Adrenal gland (tissue), 12 donors: ENCODE data around the gene NELFE. TPM values are rescaled to one million over a fixed set of nuclear protein-coding genes. Genes with fewer than 3 reads are reported as not detected.

Experiments
- DNase-seq, 7 donors: peaks; one replicate each; pipeline ENCODE4 v3.0.0-alpha.2; 2019 to 2020
- H3K27ac ChIP-seq, 5 donors: fragments of 200-600 bp; sonication (generic) in 4 of 5; 1 replicate in 3 of 5; 2 replicates in 2 of 5; pipeline versions ENCODE4 v1.5.1 to v1.8.0; 2016 to 2020; ENCODE audit warnings: mild to moderate bottlenecking in 1 of 5
- H3K27me3 ChIP-seq: fragments of 200-600 bp; 2 replicates; pipeline ENCODE4 v1.8.0; 2021
- H3K36me3 ChIP-seq, 2 donors: fragments of 200-600 bp; replicated peaks in 1 of 2; 1 replicate in 1 of 2; 2 replicates in 1 of 2; pipeline versions ENCODE4 v1.5.1 to v1.8.0; 2018 to 2022
- H3K4me1 ChIP-seq, 2 donors: fragments of 200-600 bp; replicated peaks in 1 of 2; 1 replicate in 1 of 2; 2 replicates in 1 of 2; pipeline versions ENCODE4 v1.5.1 to v1.8.0; 2018 to 2021
- H3K4me3 ChIP-seq, 4 donors: fragments of 200-600 bp; sonication (generic) in 3 of 4; one replicate each; pipeline ENCODE4 v1.5.1; 2016 to 2018
- H3K9me3 ChIP-seq, 3 donors: fragments of 200-600 bp; sonication (generic) in 1 of 3; replicated peaks in 1 of 3; 1 replicate in 2 of 3; 2 replicates in 1 of 3; pipeline versions ENCODE4 v1.5.1 to v1.8.0; 2016 to 2021
- POLR2A ChIP-seq, 2 donors: fragments of 450-650 bp; IDR thresholded peaks; one replicate each; pipeline ENCODE4 v1.6.1; 2017; ENCODE audit warnings: antibody characterized with exemption in 2 of 2, mild to moderate bottlenecking in 2 of 2, moderate library complexity in 1 of 2
- WGBS, 4 donors: extraction: QIAGEN DNeasy Blood & Tissue Kit in 2 of 4; methylation state at CpG; one replicate each; pipeline versions ENCODE4 v1.1.5 to v1.1.7; 2013 to 2017; 5-methylcytosine and 5-hydroxymethylcytosine counted together
- intact Hi-C, 2 donors: fragments of 100-400 bp; cut with DNase I; formaldehyde crosslinking; loops; one replicate each; pipeline versions ENCODE4 v1.14.1 to v1.15.0; 2022 to 2023
- polyA plus RNA-seq, 3 donors: library from polyadenylated mRNA; stranded (reverse); fragments of 200-250 nt in 2 of 3; fragments of 350-450 nt in 1 of 3; fragmentation: Illumina TruSeq in 1 of 3; extraction: RNeasy Lipid Tissue Mini Kit (QIAGEN cat#74804) in 1 of 3; gene quantifications; one replicate each; pipeline ENCODE4 v1.2.3, GENCODE V29; 2013 to 2014
- total RNA-seq, 9 donors: library from RNA; depleted of rRNA in 4 of 9; stranded (reverse); fragments of >200 nt in 4 of 9; fragments of 120-200 nt in 1 of 9; fragmentation: NEBNext Ultra II Directional in 1 of 9; extraction: Animal tissue kit (Norgen Biotek cat#: 25700) in 1 of 9; gene quantifications; one replicate each; pipeline versions ENCODE4 v1.1.0 to v1.2.4, GENCODE V29; 2013 to 2023
- TF ChIP-seq, protein P1 (sequence below), 6 experiments: fragments of 450-650 bp in 4 of 6; fragments of 200-600 bp in 2 of 6; sonication (generic) in 1 of 6; IDR thresholded peaks; 1 replicate in 5 of 6; 2 replicates in 1 of 6; pipeline versions ENCODE4 v1.5.1 to v1.8.0; 2016 to 2021; ENCODE audit warnings: antibody characterized with exemption in 6 of 6, mild to moderate bottlenecking in 2 of 6, moderate library complexity in 1 of 6
- donor health status: healthy with polysubstance abuse.
- donor health status: Bipolar disorder and iron deficiency.
- donor health status: DM: yes; HTN: yes; CAD: no.
- donor health status: DM: no; HTN: no; CAD: no.
- donor health status: DM: no; HTN: no; CAD: no.
- donor health status: DM: yes; HTN: yes; CAD: no.

NELFE gene
- total and polyA plus RNA-seq, 12 donors = 64.4 to 117 (median 95.5) TPM

DNA sequence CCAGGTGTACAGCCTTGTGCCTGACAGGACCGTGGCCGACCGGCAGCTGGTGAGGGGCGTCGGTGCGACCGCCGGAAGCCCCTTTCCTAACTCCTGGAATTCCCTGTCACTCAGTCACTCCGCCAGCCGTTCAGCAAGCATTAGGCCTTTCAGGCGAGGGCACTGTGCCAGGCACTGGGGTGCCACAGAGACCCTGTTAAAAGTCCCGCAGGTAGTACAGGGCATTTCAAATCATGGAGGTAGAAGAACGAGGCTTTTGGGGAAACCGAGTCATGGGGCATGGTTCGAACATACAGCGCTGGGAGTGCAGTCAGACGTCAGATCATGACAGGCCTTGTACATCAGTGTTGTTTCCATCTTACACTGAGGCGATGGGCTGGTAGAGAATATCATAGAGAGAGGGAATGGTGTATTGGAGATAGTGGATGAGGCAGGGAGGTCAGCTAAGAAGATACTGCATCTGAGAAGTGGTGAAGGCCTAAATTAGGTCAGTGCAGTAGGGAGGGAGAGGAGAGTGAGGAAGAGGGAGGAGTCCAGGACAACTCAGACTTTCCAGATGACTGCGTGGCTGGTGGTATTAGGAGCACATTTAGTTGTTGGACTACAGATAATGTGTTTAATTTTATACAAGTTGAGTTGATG, 14.1 kb upstream of the NELFE start:
- intact Hi-C loops = no loop called here
- Histone ChIP-seq H3K4me1 (peaks cover 20 to 40% of the 10 kb centered on the region in 2 donors), H3K27ac (peak overlapping the region; percentile 95 to 99 (median 99)), H3K36me3 (peaks cover 0 to 26% of the 10 kb centered on the region in 2 donors), H3K4me3 (peak overlapping the region in 3 of 4 donors; percentile 40 to 89 (median 82)), H3K9me3 (no peaks in the 10 kb centered on the region), H3K27me3 (no peaks in the 10 kb centered on the region)
- peak in 1 of 2 donors; percentile 46 for TF ChIP-seq POLR2A (IDR thresholded peaks at IDR 0.05)
- TF ChIP-seq, protein P1, sequence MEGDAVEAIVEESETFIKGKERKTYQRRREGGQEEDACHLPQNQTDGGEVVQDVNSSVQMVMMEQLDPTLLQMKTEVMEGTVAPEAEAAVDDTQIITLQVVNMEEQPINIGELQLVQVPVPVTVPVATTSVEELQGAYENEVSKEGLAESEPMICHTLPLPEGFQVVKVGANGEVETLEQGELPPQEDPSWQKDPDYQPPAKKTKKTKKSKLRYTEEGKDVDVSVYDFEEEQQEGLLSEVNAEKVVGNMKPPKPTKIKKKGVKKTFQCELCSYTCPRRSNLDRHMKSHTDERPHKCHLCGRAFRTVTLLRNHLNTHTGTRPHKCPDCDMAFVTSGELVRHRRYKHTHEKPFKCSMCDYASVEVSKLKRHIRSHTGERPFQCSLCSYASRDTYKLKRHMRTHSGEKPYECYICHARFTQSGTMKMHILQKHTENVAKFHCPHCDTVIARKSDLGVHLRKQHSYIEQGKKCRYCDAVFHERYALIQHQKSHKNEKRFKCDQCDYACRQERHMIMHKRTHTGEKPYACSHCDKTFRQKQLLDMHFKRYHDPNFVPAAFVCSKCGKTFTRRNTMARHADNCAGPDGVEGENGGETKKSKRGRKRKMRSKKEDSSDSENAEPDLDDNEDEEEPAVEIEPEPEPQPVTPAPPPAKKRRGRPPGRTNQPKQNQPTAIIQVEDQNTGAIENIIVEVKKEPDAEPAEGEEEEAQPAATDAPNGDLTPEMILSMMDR (IDR thresholded peaks at IDR 0.05) = no peak
- 8 to 17% (median 10%) methylated on average over 7 to 19 of the region's 19 CpGs for WGBS, 4 donors
- DNase-seq = peak in 6 of 7 donors; percentile 52 to 86 (median 80)

DNA sequence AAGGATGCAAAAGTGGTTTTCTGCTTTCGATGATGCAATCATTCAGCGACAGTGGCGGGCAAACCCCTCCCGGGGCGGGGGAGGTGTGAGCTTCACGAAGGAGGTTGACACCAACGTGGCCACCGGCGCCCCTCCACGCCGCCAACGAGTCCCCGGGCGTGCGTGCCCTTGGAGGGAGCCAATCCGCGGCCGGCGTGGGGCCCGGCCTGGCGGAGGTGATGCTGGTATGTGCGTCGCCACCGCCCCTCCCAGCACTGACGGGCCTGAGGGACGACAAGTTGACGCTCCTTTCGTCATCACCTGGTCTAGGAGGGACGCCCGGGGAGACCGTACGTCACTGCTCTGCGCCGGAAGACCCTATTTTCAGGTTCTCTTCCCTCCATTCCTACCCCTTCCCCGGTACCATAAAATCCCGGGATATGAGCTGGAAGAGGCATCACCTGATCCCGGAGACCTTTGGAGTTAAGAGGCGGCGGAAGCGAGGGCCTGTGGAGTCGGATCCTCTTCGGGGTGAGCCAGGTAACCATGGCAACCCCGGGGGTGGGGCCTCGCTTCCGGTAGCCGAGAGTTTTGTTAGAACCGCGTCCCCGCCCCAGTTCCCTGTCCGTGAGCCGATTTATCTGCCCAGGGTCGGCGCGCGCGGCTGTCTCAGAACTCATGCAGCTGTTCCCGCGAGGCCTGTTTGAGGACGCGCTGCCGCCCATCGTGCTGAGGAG, 13.4 kb upstream of the NELFE start, which contains the start of gene DXO:
TSS of gene DXO (minus strand) at position 146 of the 716 bp plus-strand sequence. CDS start 463 bp downstream, outside the sequence.
- Histone ChIP-seq H3K36me3 (peaks cover 0 to 32% of the 10 kb centered on the region in 2 donors), H3K27me3 (no peaks in the 10 kb centered on the region), H3K4me3 (peak within 1 kb of the TSS in 3 of 4 donors; percentile 40 to 89 (median 82)), H3K9me3 (no peaks in the 10 kb centered on the region), H3K4me1 (peaks cover 20 to 40% of the 10 kb centered on the region in 2 donors), H3K27ac (peak within 1 kb of the TSS; percentile 95 to 99 (median 99))
- peak; percentile 95 to 99 (median 98) for DNase-seq
- TF ChIP-seq, protein P1 (IDR thresholded peaks at IDR 0.05) = no peak
- peak; percentile 54 to 70 for TF ChIP-seq POLR2A (IDR thresholded peaks at IDR 0.05)
- intact Hi-C loops = no loop called here
- 0% methylated on average over 6 to 62 of the region's 62 CpGs for WGBS, 4 donors

- TF ChIP-seq POLR2A (IDR thresholded peaks at IDR 0.05) = no peak
- TF ChIP-seq, protein P1 (IDR thresholded peaks at IDR 0.05) = peak in 1 of 6 experiments; percentile 14
These were observed 12.7 kb upstream of the NELFE start for GRCh38 chr6:31971279-31971992.

More at GRCh38 chr6:31971279-31971992, 12.7 kb upstream of the NELFE start:
- peak overlapping the region; percentile 95 to 99 (median 99) for H3K27ac ChIP-seq
- H3K9me3 ChIP-seq = no peaks in the 10 kb centered on the region
- H3K36me3 ChIP-seq = peaks cover 0 to 40% of the 10 kb centered on the region in 2 donors
- peak overlapping the region in 2 of 4 donors; percentile 40 to 82 for H3K4me3 ChIP-seq
- peak in 2 of 7 donors; percentile 41 to 46 for DNase-seq
- 20 to 31% (median 21%) methylated on average over 21 to 29 of the region's 29 CpGs for WGBS, 4 donors
- intact Hi-C loops = no loop called here
- peaks cover 20 to 40% of the 10 kb centered on the region in 2 donors for H3K4me1 ChIP-seq
- no peaks in the 10 kb centered on the region for H3K27me3 ChIP-seq
